ENCODE data around the gene IGSF8.

DNA sequence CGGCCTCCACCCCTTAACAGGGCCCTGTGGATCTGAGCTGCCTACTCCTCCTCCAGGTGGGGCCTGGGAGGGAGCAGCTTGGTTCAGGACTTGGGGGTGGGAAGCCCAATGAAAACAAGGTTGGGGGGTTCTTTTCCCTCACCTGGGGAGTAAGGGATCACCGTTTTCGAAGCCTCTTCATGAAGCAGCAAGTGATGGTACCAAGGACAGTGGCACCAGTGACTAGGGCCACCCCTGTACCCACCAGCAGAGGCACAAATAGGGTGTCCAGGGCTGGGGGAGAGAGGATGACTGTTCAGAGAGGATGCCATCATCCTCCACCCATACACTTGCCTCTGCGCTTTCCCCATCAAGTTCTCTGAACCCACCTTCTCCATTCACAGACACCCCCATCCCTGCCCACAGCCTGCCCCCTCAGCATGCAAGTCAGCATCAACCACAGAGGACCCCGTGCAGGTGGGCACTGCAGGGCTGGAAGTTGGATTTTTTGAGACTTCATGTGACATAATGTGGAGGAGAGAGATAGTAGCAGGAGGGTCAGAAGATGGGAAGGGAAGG is 6.7 kb downstream of the IGSF8 start:
- TF ChIP-seq POLR2AphosphoS5 (IDR thresholded peaks at IDR 0.05; ENCODE audit: low read depth, low read length) (no peak), SIN3A (IDR thresholded peaks at IDR 0.05; ENCODE audit: borderline replicate concordance, insufficient read depth, low read depth, low read length) (no peak)
- TF ChIP-seq, protein P1, sequence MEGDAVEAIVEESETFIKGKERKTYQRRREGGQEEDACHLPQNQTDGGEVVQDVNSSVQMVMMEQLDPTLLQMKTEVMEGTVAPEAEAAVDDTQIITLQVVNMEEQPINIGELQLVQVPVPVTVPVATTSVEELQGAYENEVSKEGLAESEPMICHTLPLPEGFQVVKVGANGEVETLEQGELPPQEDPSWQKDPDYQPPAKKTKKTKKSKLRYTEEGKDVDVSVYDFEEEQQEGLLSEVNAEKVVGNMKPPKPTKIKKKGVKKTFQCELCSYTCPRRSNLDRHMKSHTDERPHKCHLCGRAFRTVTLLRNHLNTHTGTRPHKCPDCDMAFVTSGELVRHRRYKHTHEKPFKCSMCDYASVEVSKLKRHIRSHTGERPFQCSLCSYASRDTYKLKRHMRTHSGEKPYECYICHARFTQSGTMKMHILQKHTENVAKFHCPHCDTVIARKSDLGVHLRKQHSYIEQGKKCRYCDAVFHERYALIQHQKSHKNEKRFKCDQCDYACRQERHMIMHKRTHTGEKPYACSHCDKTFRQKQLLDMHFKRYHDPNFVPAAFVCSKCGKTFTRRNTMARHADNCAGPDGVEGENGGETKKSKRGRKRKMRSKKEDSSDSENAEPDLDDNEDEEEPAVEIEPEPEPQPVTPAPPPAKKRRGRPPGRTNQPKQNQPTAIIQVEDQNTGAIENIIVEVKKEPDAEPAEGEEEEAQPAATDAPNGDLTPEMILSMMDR (IDR thresholded peaks at IDR 0.05): no peak
- TF ChIP-seq, protein P2, sequence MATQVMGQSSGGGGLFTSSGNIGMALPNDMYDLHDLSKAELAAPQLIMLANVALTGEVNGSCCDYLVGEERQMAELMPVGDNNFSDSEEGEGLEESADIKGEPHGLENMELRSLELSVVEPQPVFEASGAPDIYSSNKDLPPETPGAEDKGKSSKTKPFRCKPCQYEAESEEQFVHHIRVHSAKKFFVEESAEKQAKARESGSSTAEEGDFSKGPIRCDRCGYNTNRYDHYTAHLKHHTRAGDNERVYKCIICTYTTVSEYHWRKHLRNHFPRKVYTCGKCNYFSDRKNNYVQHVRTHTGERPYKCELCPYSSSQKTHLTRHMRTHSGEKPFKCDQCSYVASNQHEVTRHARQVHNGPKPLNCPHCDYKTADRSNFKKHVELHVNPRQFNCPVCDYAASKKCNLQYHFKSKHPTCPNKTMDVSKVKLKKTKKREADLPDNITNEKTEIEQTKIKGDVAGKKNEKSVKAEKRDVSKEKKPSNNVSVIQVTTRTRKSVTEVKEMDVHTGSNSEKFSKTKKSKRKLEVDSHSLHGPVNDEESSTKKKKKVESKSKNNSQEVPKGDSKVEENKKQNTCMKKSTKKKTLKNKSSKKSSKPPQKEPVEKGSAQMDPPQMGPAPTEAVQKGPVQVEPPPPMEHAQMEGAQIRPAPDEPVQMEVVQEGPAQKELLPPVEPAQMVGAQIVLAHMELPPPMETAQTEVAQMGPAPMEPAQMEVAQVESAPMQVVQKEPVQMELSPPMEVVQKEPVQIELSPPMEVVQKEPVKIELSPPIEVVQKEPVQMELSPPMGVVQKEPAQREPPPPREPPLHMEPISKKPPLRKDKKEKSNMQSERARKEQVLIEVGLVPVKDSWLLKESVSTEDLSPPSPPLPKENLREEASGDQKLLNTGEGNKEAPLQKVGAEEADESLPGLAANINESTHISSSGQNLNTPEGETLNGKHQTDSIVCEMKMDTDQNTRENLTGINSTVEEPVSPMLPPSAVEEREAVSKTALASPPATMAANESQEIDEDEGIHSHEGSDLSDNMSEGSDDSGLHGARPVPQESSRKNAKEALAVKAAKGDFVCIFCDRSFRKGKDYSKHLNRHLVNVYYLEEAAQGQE (IDR thresholded peaks at IDR 0.05; ENCODE audit: insufficient read depth in 1 of 2, low read depth in 2 of 2, low read length in 1 of 2): no peak
